A673 (cell line): Measurements from ENCODE around the gene RERE. TPM values are rescaled to one million over a fixed set of nuclear protein-coding genes. Genes with fewer than 3 reads are reported as not detected.

Source experiments
- BruUV-seq: library from RNA; stranded (reverse); fragments of 400-500 nt; replicated peaks from 2 replicates; lab custom pipeline; 2021; lab: Mats Ljungman, UMichigan
- CTCF ChIA-PET: fragments of 300-600 bp; sonication (Branson Sonifier 250); formaldehyde crosslinking; loops from one replicate; lab custom pipeline; 2022; ENCODE audit warnings: antibody characterized with exemption; lab: Charles Lee
- POLR2A ChIA-PET: fragments of 300-600 bp; sonication (Branson Sonifier 250); formaldehyde crosslinking; loops from one replicate; lab custom pipeline; 2022; ENCODE audit warnings: antibody characterized with exemption; ENCODE audit not compliant: low non-redundant PET; lab: Charles Lee
- DNase-seq: peaks from one replicate; pipeline ENCODE4 v3.0.0-alpha.2; 2015; ENCODE audit warnings: low spot score
- H3K27ac ChIP-seq: fragments of 200-600 bp; sonication (generic); 2 replicates; pipeline ENCODE4 v1.5.1; 2016; ENCODE audit warnings: mixed run types, low read depth, mild to moderate bottlenecking, mixed read lengths, antibody characterized with exemption, low read length; ENCODE audit not compliant: poor library complexity, severe bottlenecking
- H3K27me3 ChIP-seq: fragments of 200-600 bp; sonication (generic); replicated peaks from 2 replicates; pipeline ENCODE4 v1.6.1; 2017; ENCODE audit warnings: mixed run types, low read depth, mild to moderate bottlenecking, mixed read lengths, antibody characterized with exemption, low read length; ENCODE audit not compliant: insufficient read depth, poor library complexity
- H3K36me3 ChIP-seq: fragments of 200-600 bp; sonication (generic); 2 replicates; pipeline ENCODE4 v1.6.1; 2016; ENCODE audit warnings: mixed run types, mild to moderate bottlenecking, mixed read lengths, antibody characterized with exemption, low read length; ENCODE audit not compliant: insufficient read depth, poor library complexity, severe bottlenecking
- H3K4me1 ChIP-seq: fragments of 200-600 bp; sonication (generic); 2 replicates; pipeline ENCODE4 v1.6.1; 2017; ENCODE audit warnings: mixed run types, mild to moderate bottlenecking, mixed read lengths, antibody characterized with exemption, low read length; ENCODE audit not compliant: insufficient read depth, poor library complexity, severe bottlenecking
- H3K4me3 ChIP-seq: fragments of 200-600 bp; sonication (generic); 2 replicates; pipeline ENCODE4 v1.5.1; 2016; ENCODE audit warnings: low read depth, mixed run types, mild to moderate bottlenecking, mixed read lengths, low read length; ENCODE audit not compliant: poor library complexity, severe bottlenecking
- H3K9me3 ChIP-seq: fragments of 200-600 bp; sonication (generic); 2 replicates; pipeline ENCODE4 v1.6.1; 2016; ENCODE audit warnings: mixed run types, low read depth, mild to moderate bottlenecking, mixed read lengths, antibody characterized with exemption, low read length; ENCODE audit not compliant: poor library complexity, severe bottlenecking
- CTCF ChIP-seq: fragments of 300-800, 200-600 bp; sonication (generic); conservative IDR thresholded peaks from 2 replicates; pipeline ENCODE4 v1.5.1; 2017; ENCODE audit warnings: low read depth, mild to moderate bottlenecking, antibody characterized with exemption, low read length, moderate library complexity, mixed read lengths
- EZH2 ChIP-seq: fragments of 200-600 bp; sonication (generic); IDR thresholded peaks from 2 replicates; pipeline ENCODE4 v1.6.1; 2017; ENCODE audit warnings: borderline replicate concordance, low read depth, mild to moderate bottlenecking, mixed read lengths, antibody characterized with exemption, low read length; ENCODE audit not compliant: poor library complexity, severe bottlenecking
- intact Hi-C: fragments of 100-400 bp; cut with micrococcal nuclease; formaldehyde crosslinking; loops from one replicate; pipeline ENCODE4 v1.10.0; 2022; ENCODE audit not compliant: unreplicated experiment
- total RNA-seq: library from RNA; stranded (reverse); gene quantifications from 2 replicates; pipeline ENCODE4 v1.2.3, GENCODE V29; 2021

The RERE gene
- total RNA-seq, 1 experiment from 2014 or later = 188 TPM

- POLR2A ChIA-PET = no interaction called here
- H3K27ac ChIP-seq = no peak overlapping the region
- CTCF ChIA-PET = no interaction called here
Measured at GRCh38 chr1:8350914-8351684, 466.3 kb downstream of the RERE start.

GRCh38 chr1:8349961-8350360, 467.5 kb downstream of the RERE start:
- Histone ChIP-seq H3K36me3 (peaks cover 19% of the 10 kb centered on the region), H3K27me3 (no peaks in the 10 kb centered on the region), H3K27ac (no peak overlapping the region), H3K4me3 (no peak overlapping the region), H3K4me1 (peaks cover 16% of the 10 kb centered on the region), H3K9me3 (no peaks in the 10 kb centered on the region)
- intact Hi-C loops = loop anchor here (2.0 to 10.0 kb wide), 5 partner anchors 335 to 685 kb away; no protein-coding TSS in a partner anchor
- no TSS peak for BruUV-seq
- ChIA-PET CTCF (interaction anchor here (0.6 to 2.2 kb wide), 4 partner anchors 14 to 427 kb away, joined by 4 to 31 read pairs (median 7); no protein-coding TSS in a partner anchor), POLR2A (no interaction called here)
- no peak for TF ChIP-seq CTCF
- no peak for TF ChIP-seq EZH2
- no peak for DNase-seq

More at GRCh38 chr1:8350914-8351684, 466.3 kb downstream of the RERE start:
- H3K4me3 ChIP-seq = no peak overlapping the region
- H3K36me3 ChIP-seq = peaks cover 30% of the 10 kb centered on the region
- no peak for DNase-seq
- no peak for TF ChIP-seq CTCF
- TF ChIP-seq EZH2 = no peak
- no peaks in the 10 kb centered on the region for H3K9me3 ChIP-seq
- H3K4me1 ChIP-seq = peaks cover 16% of the 10 kb centered on the region
- no peaks in the 10 kb centered on the region for H3K27me3 ChIP-seq
- BruUV-seq = no TSS peak
- intact Hi-C loops = loop anchor here (10.0 kb wide), 1 partner anchor 504 kb away; no protein-coding TSS in a partner anchor

DNA sequence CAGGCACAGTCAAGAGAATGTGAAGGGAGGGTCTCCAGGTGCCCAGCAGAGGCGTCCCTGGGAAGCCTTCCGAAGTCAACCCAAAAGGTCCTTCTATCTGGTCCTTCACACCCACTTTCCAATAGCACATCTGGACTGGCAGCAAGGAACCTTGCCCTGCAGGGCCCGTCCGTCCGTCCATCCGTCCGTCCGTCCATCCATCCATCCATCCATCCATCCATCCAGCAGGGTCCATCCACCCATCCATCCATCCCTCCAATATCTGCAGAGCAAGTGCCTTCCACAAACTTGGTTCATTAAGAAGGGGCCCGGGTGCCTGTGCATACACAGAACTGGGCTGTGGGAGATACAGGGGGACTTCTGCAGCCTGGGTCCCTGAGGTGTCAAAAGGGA, 468.0 kb downstream of the RERE start:
- intact Hi-C loops = loop anchor here (2.0 to 10.0 kb wide), 4 partner anchors 335 to 685 kb away; no protein-coding TSS in a partner anchor
- TF ChIP-seq EZH2 = no peak
- TF ChIP-seq CTCF = no peak
- peaks cover 14% of the 10 kb centered on the region for H3K36me3 ChIP-seq
- CTCF ChIA-PET = interaction anchor here (0.6 to 2.2 kb wide), 8 partner anchors 14 to 427 kb away, joined by 3 to 31 read pairs (median 4); no protein-coding TSS in a partner anchor
- peaks cover 16% of the 10 kb centered on the region for H3K4me1 ChIP-seq
- H3K4me3 ChIP-seq = no peak overlapping the region
- H3K27me3 ChIP-seq = no peaks in the 10 kb centered on the region
- no peak overlapping the region for H3K27ac ChIP-seq
- POLR2A ChIA-PET = no interaction called here
- no TSS peak for BruUV-seq
- no peak for DNase-seq
- no peaks in the 10 kb centered on the region for H3K9me3 ChIP-seq
